DMS79 (cell line): ENCODE measurements around the gene CADPS.
A peak's percentile ranks its signal among the peaks of the same experiment; 100 is the strongest.

Experiments used
- DNase-seq: peaks from one replicate; lab custom pipeline; 2025; lab: John Stamatoyannopoulos, UW

The CADPS gene

DNA sequence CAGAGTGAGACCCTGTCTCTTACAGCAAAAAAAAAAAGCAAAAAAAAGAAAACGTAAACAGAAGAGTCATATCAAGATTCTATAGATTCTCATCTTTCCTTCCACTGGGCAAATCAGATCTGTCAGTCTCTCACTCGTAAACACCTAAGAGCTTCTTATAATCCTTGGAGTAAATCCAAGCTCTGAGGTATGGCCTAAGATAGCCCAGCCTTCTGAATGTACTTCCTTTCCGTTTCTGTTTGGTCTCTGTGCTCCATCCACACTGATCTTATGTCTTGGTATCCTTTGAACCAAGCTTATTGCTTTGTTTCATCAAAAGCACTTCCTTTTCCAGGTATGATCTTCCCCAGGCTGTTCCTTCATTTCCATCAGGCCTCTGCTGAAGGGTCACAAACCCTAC, 137.8 kb downstream of the CADPS start:
- DNase-seq = no peak

- no peak for DNase-seq
Observed at GRCh38 chr3:62735510-62735909, 139.7 kb downstream of the CADPS start.

GRCh38 chr3:62732183-62732904, 142.9 kb downstream of the CADPS start:
- DNase-seq = no peak

- DNase-seq = no peak
Observed at GRCh38 chr3:62727981-62728380, 147.2 kb downstream of the CADPS start.

DNA sequence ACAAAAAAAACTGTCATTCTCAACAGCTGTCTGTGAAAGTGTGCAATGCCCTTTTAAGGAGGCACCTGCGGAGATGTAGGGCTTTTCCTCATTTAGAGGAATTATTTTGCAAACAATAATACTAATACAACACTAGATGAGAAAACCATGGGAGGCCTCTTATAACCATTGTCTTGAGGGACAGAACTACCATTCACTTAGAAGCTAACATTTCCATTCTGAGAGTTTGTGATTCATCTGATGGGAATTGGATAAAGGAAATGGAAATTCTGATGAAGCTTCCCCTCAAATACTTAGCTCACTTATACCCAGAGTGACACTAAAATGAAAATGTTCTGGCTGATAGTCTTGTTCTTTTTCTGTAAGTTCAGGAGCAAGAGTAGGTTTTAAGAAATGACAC, 147.7 kb downstream of the CADPS start:
- no peak for DNase-seq

DNA sequence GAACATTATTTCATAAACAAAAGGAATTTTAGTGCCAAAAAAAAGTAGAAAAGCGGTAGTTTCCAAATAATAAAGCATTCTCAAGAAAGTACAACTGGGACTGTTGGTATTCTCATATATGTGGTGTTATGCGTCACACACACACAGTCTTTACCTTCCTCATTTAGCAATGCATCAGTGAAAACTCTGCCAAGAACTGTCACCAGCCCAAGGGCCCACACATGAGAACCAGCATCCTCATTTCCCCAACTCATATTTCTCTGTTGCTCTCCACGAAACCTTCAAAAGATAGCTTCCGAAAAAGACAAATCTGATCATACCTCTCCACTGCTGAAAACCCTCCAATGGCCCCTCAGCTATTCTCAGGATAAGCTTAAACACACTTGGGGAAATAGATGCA, 150.7 kb downstream of the CADPS start:
- DNase-seq = no peak

DNA sequence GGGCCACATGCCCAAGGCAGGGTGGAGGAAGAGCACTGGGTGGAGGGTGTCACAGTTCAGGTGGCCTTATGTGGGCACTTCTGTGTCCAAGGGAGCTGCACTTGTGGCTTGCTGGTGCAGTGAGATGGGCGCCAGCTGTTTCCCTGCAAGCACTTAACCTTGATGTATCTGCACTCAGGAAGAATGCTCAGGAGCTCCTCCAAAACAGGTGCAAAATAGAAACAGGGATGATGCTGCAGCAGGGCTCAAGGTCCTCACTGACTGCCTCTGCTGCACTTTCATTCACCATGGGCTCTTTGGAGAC, 151.3 kb downstream of the CADPS start:
- DNase-seq = peak; percentile 58

- DNase-seq = no peak
Observed at GRCh38 chr3:62723166-62723913, 151.9 kb downstream of the CADPS start.

DNA sequence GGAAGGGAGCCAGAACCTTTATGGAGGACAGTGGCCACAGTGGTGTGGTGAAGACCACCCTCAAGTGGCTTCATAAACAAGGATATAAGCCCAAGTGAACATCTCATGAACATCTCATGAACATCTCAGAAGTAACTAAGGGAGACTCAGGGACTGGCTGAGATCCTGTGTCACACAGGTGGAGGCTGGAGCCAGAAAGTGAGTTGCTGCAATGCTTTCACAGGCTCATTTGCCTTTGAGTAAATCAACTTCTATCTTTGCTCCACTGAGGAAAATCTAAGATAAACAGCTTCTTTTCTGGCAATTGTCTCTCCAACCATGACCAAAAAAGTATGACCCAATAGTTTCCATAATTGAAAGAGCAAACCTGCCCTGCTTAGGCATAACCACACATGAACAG, 152.9 kb downstream of the CADPS start:
- DNase-seq = no peak

GRCh38 chr3:62718515-62719320, 156.5 kb downstream of the CADPS start:
- DNase-seq = no peak

DNA sequence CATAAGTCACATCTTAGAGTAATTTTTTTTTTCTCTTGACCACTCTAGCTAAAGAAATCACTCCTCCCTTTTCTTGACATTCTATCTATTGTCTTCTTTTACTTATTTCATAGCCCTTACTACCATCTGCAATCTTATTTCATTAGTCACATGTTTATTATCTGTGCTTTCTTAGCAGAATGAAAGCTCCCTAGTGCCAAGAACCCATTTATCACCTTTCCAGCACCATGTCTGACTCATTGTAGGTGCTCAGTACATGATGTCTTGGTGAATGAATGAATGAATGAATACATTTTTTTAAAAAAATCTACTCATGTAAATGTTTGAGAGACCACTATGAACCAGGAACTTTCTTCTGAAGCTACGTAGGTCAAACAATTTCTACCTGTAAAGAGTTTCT, 157.2 kb downstream of the CADPS start:
- DNase-seq = no peak

DNA sequence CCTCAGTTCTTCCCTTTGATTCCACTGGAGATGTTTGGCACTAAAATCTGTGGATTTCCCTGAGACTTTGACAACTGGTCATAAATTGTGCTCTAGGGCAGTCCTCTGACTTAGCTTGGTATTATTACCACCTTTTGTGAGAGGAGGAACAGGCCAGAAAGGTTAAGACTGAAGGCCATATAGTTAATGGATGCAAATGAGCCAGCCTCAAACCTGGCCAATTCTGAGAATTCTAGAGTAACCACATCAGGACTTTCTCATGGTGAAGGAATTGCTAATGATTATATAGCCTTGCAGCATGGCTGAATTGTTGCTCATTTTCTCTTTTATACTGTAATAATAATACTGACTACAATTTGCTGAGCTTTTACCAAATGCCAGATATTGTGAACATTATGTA, 162.5 kb downstream of the CADPS start:
- DNase-seq = no peak

GRCh38 chr3:62710751-62711150, 164.5 kb downstream of the CADPS start:
- no peak for DNase-seq

GRCh38 chr3:62708638-62709373, 166.4 kb downstream of the CADPS start:
- no peak for DNase-seq

- DNase-seq = no peak
Observed at GRCh38 chr3:62705721-62706120, 169.5 kb downstream of the CADPS start.

GRCh38 chr3:62703451-62704167, 171.6 kb downstream of the CADPS start:
- no peak for DNase-seq

- DNase-seq = no peak
Observed at GRCh38 chr3:62700357-62700756, 174.9 kb downstream of the CADPS start.

DNA sequence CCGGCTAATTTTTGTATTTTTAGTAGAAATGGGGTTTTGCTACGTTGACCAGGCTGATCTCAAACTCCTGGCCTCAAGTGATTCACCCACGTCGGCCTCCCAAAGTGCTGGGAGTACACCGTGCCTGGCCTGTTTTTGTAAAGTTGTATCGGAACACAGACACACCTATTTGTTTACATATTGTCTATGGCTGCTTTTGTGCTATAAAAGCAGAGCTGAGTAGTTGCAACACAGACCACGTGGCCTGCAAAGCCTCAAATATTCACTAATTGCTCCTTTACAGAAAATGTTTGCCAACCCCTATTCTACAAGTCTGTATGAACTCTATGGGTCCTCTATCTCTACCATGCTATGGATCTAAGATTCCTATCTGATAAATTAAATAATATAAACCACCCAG, 175.5 kb downstream of the CADPS start:
- no peak for DNase-seq

DNA sequence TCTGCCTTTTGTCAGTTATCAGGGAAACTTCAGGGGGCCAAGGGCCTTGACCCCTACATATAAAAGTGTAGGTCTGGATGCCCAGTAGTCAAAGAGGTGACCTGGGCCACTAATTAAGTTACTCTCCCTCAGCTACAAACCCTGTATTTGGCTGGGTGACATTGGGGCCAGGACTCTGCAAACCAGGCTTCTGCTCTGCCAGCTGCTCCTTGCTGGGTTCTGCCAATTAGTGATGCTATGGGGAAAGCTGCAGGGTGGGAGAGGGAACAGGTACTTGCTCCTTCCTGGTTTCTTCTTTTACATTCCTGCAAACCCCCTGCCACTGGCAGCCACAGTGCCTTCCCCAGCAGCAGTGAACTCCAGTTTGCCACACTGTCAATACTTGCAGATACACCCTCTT, 179.2 kb downstream of the CADPS start:
- no peak for DNase-seq

DNA sequence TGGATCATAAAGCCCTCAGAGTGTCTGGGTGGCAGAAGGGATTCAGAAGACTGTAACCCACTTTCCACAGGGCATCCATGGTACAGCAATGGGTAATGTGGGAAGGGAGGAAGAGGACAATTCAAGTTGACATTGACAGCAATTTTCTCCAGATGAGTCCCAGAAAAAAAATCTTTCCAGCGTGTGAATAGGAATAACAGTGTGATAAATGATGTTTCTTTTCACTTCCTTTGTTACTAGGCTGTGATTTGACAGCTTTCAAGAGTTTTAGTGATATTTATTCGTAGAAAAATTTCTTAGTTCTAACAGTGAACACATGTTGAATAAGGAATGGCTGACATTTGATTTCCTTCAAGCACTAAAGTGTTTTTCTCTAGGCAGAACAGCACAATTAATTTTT, 186.4 kb downstream of the CADPS start:
- no peak for DNase-seq

GRCh38 chr3:62688050-62688449, 187.2 kb downstream of the CADPS start:
- DNase-seq = no peak
